MM.1S (cell line): Measurements from ENCODE around the gene L1CAM.

Source experiments
- DNase-seq: peaks from one replicate; pipeline ENCODE4 v3.0.0-alpha.2; 2015
- H2AFZ ChIP-seq: fragments of 300-600 bp; sonication (generic); 2 replicates; pipeline ENCODE4 v1.6.0; 2016; ENCODE audit warnings: antibody characterized with exemption, low read length
- H3F3A ChIP-seq: fragments of 300-600 bp; sonication (generic); 2 replicates; pipeline ENCODE4 v1.6.1; 2016; ENCODE audit warnings: mild to moderate bottlenecking, antibody characterized with exemption, low read length, moderate library complexity, mixed read lengths; ENCODE audit not compliant: insufficient read depth
- H3K27ac ChIP-seq: fragments of 300-600 bp; sonication (generic); 2 replicates; pipeline ENCODE4 v1.5.1; 2016; ENCODE audit warnings: mild to moderate bottlenecking, low read length
- H3K27me3 ChIP-seq: fragments of 300-600 bp; sonication (generic); replicated peaks from 2 replicates; pipeline ENCODE4 v1.6.0; 2016; ENCODE audit warnings: low read length; ENCODE audit not compliant: insufficient read depth
- H3K36me3 ChIP-seq: fragments of 300-600 bp; sonication (generic); replicated peaks from 2 replicates; pipeline ENCODE4 v1.6.1; 2016; ENCODE audit warnings: mild to moderate bottlenecking, low read length, mixed read lengths; ENCODE audit not compliant: insufficient read depth
- H3K4me1 ChIP-seq: fragments of 300-600 bp; sonication (generic); 2 replicates; pipeline ENCODE4 v1.6.1; 2016; ENCODE audit warnings: low read length, mixed read lengths
- H3K4me2 ChIP-seq: fragments of 300-600 bp; sonication (generic); 2 replicates; pipeline ENCODE4 v1.6.0; 2016; ENCODE audit warnings: low read depth, low read length
- H3K4me3 ChIP-seq: fragments of 300-600 bp; sonication (generic); 2 replicates; pipeline ENCODE4 v1.5.1; 2016; ENCODE audit warnings: low read length, mixed read lengths
- H3K79me2 ChIP-seq: fragments of 300-600 bp; sonication (generic); 2 replicates; pipeline ENCODE4 v1.6.1; 2016; ENCODE audit warnings: mixed run types, low read length, mixed read lengths
- H3K9ac ChIP-seq: fragments of 300-600 bp; sonication (generic); 2 replicates; pipeline ENCODE4 v1.6.1; 2016; ENCODE audit warnings: low read length, mixed read lengths
- H3K9me2 ChIP-seq: fragments of 300-600 bp; sonication (generic); replicated peaks from 2 replicates; pipeline ENCODE4 v1.6.1; 2016; ENCODE audit warnings: mild to moderate bottlenecking, low read length, mixed read lengths; ENCODE audit not compliant: insufficient read depth
- H3K9me3 ChIP-seq: fragments of 300-600 bp; sonication (generic); replicated peaks from 2 replicates; pipeline ENCODE4 v1.6.1; 2016; ENCODE audit warnings: mild to moderate bottlenecking, low read length, mixed read lengths; ENCODE audit not compliant: insufficient read depth
- H4K20me1 ChIP-seq: fragments of 300-600 bp; sonication (generic); 2 replicates; pipeline ENCODE4 v1.6.1; 2016; ENCODE audit warnings: mild to moderate bottlenecking, low read length, moderate library complexity, mixed read lengths; ENCODE audit not compliant: insufficient read depth
- EZH2 ChIP-seq: fragments of 300-600 bp; sonication (generic); optimal IDR thresholded peaks from 2 replicates; pipeline ENCODE3; 2017; ENCODE audit warnings: low read depth, mild to moderate bottlenecking, antibody characterized with exemption, low read length, mixed read lengths
- EZH2phosphoT487 ChIP-seq: fragments of 300-600 bp; sonication (generic); IDR thresholded peaks from 2 replicates; pipeline ENCODE4 v1.6.1; 2018; ENCODE audit warnings: antibody characterized with exemption, low read length
- TF ChIP-seq, protein P1 (sequence below): fragments of 300-600 bp; sonication (generic); IDR thresholded peaks from 2 replicates; pipeline ENCODE4 v1.5.1; 2016; ENCODE audit warnings: antibody characterized with exemption, low read length, mixed read lengths

Gene L1CAM

DNA sequence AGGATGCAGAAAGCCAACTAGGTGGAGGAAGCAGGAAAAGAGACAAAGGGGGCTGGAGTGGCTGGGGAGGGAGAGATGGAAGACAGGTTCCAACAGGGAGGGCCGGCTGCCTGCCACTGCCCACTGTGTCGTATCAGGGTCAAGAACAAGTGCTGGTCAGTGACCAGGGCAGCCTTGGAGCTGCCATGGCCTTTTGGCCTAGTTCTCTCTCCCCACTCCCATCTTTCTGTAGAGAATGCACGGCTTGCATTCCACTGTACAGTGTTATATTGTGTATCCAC is 11.9 kb downstream of the L1CAM start:
- H3K4me2 ChIP-seq, result no peak overlapping the region
- H3K9me3 ChIP-seq, result no peaks in the 10 kb centered on the region

DNA sequence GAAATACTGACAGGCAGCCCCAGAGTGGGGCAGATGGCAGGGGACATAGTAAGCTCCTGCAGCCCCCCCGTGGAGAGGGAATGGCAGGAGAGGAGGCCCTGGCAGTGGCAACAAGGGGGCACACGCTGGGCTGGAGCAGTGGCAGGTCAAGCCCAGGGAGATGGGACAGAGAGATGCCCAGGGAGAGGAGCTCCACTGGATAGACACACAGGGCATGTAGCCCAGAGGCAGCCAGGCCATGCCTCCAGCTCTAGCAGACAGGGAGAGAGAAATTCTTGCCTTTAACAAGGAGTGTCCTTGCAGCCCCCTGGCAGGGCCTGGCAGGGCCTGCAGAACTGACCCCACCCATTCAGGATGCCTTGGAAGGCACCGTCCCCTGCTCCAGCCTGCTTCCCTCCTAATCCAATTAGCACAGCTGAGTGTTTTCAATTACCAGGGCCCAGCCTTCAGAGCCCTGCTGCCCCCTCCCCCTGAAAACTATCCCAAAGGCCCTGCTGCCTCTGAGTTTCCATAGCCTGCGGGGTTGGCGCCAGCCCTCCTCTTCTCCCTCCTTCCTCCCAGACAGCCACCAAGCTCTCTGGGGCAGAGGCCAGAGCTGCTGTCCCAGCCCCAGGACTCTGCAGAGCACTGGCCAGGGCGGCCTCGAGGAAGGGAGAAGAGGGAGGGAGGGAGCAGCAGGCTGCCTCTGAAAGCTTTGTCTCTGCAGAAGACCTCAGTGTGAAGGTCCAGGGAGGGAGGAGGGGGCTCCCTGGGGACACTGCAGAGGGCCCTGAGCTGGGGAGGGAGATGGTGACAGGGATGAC is 12.5 kb downstream of the L1CAM start:
- TF ChIP-seq EZH2phosphoT487 (no peak), EZH2 (no peak)
- TF ChIP-seq, protein P1, sequence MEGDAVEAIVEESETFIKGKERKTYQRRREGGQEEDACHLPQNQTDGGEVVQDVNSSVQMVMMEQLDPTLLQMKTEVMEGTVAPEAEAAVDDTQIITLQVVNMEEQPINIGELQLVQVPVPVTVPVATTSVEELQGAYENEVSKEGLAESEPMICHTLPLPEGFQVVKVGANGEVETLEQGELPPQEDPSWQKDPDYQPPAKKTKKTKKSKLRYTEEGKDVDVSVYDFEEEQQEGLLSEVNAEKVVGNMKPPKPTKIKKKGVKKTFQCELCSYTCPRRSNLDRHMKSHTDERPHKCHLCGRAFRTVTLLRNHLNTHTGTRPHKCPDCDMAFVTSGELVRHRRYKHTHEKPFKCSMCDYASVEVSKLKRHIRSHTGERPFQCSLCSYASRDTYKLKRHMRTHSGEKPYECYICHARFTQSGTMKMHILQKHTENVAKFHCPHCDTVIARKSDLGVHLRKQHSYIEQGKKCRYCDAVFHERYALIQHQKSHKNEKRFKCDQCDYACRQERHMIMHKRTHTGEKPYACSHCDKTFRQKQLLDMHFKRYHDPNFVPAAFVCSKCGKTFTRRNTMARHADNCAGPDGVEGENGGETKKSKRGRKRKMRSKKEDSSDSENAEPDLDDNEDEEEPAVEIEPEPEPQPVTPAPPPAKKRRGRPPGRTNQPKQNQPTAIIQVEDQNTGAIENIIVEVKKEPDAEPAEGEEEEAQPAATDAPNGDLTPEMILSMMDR, result no peak
- Histone ChIP-seq H3K4me1 (no peaks in the 10 kb centered on the region), H4K20me1 (no peaks in the 10 kb centered on the region), H3K36me3 (no peaks in the 10 kb centered on the region), H3K79me2 (no peaks in the 10 kb centered on the region), H3K9me2 (no peaks in the 10 kb centered on the region), H3K9ac (no peak overlapping the region), H3K9me3 (no peaks in the 10 kb centered on the region), H3K4me3 (no peak overlapping the region), H3K27ac (no peak overlapping the region), H3K27me3 (peaks cover 25% of the 10 kb centered on the region), H3F3A (no peaks in the 10 kb centered on the region), H2AFZ (no peak overlapping the region), H3K4me2 (no peak overlapping the region)
- DNase-seq, result no peak

More for the DNA sequence above, 11.9 kb downstream of the L1CAM start:
- no peak overlapping the region for H3K4me3 ChIP-seq
- no peaks in the 10 kb centered on the region for H4K20me1 ChIP-seq
- no peak overlapping the region for H3K27ac ChIP-seq
- H3K79me2 ChIP-seq, result no peaks in the 10 kb centered on the region
- H3K9me2 ChIP-seq, result no peaks in the 10 kb centered on the region
- no peaks in the 10 kb centered on the region for H3K36me3 ChIP-seq
- no peak for DNase-seq
- TF ChIP-seq, protein P1, result no peak
- TF ChIP-seq EZH2 (no peak), EZH2phosphoT487 (no peak)
- H3K4me1 ChIP-seq, result no peaks in the 10 kb centered on the region
- peaks cover 29% of the 10 kb centered on the region for H3K27me3 ChIP-seq
- H2AFZ ChIP-seq, result no peak overlapping the region
- H3K9ac ChIP-seq, result no peak overlapping the region
- no peaks in the 10 kb centered on the region for H3F3A ChIP-seq

DNA sequence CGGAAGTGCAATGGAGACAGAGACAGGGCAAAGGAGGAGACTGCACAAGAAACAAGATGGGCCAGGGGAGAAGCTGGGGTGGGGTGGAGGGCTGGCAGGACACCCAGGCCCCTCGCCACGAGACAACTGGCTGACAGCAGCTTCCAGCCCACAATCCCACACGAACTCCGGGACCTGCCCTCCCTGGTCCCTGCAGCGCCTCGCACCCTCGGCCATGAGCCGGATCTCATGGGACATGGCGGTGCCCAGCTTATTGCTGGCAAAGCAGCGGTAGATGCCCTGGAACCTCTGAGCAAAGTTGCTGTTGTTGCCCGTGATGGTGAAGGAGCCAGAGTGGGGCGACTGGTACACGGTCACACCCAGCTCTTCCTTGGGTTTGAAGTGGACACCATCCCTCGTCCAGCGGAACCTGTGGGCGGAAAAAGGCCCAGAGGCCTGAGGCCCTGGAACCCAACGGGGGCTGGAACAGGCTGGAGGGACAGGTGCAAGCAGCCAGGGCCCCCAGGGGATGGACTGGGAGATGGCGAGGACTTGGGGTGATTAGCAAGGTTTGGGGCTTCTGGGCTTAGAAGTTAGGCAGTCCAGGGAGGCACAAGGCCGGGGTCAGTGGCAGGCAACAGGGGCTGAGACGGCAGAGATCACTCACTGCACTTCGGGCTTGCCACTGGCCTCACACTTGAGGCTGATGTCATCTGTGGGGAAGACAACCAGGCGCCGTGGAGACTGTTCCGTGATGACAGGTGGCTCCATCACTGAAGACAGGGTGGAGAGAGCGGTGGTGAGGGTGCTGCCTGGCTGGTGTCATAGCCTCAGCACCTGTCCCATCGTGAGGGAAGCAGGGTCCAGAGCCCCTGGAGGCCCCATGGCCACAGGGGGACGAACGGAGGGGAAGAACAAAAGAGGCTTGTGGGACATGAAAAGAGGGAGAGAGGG is 13.8 kb downstream of the L1CAM start:
- TF ChIP-seq EZH2, result no peak
- TF ChIP-seq, protein P1, result no peak
- no peak for TF ChIP-seq EZH2phosphoT487
- Histone ChIP-seq H2AFZ (no peak overlapping the region), H3K9me2 (no peaks in the 10 kb centered on the region), H3K27me3 (peaks cover 26% of the 10 kb centered on the region), H3K27ac (no peak overlapping the region), H3K4me3 (no peak overlapping the region), H3K36me3 (no peaks in the 10 kb centered on the region), H3K9ac (no peak overlapping the region), H4K20me1 (no peaks in the 10 kb centered on the region), H3K9me3 (no peaks in the 10 kb centered on the region), H3K4me2 (no peak overlapping the region), H3K4me1 (no peaks in the 10 kb centered on the region), H3F3A (no peaks in the 10 kb centered on the region), H3K79me2 (no peaks in the 10 kb centered on the region)
- no peak for DNase-seq
